Activated T-helper 1 cell treated with anti-CD3 and anti-CD28 coated beads, Interleukin-12 subunit alpha, Interleukin-12 subunit beta, Interleukin-2, Interleukin-4 antibody, amounts not matched to agents 30 ng/mL and 10 ng/mL and 1 ng/mL, durations not matched to agents 14 hours and 24 hours and 36 hours (primary cell): Measurements from ENCODE around the gene AAGAB. TPM values are rescaled to one million over a fixed set of nuclear protein-coding genes. Genes with fewer than 3 reads are reported as not detected.

Experiments
- DNase-seq: peaks from one replicate; pipeline ENCODE4 v3.0.0; 2021; ENCODE audit warnings: low spot score
- H3K27ac Mint-ChIP-seq: one replicate; pipeline ENCODE4 v1.8.0; 2021; ENCODE audit warnings: mild to moderate bottlenecking, mixed read lengths
- H3K27me3 Mint-ChIP-seq: one replicate; pipeline ENCODE4 v1.8.0; 2022; ENCODE audit warnings: mild to moderate bottlenecking, moderate library complexity, mixed read lengths; ENCODE audit not compliant: insufficient read depth
- H3K36me3 Mint-ChIP-seq: one replicate; pipeline ENCODE4 v1.8.0; 2021; ENCODE audit warnings: low read depth, mixed read lengths
- H3K4me1 Mint-ChIP-seq: one replicate; pipeline ENCODE4 v1.8.0; 2021; ENCODE audit warnings: low read depth, mixed read lengths
- H3K4me3 Mint-ChIP-seq: one replicate; pipeline ENCODE4 v1.8.0; 2021; ENCODE audit warnings: mild to moderate bottlenecking, moderate library complexity, mixed read lengths
- H3K9me3 Mint-ChIP-seq: one replicate; pipeline ENCODE4 v1.8.0; 2021; ENCODE audit warnings: mixed read lengths
- intact Hi-C: fragments of 100-400 bp; cut with micrococcal nuclease; formaldehyde crosslinking; loops from one replicate; pipeline ENCODE4 v1.15.1; 2024
- total RNA-seq: library from RNA; stranded (reverse); gene quantifications from 2 replicates; pipeline ENCODE4 v1.2.3, GENCODE V29; 2022

The AAGAB gene
- total RNA-seq, 1 donor from 2014 or later: 44.0 TPM

DNA sequence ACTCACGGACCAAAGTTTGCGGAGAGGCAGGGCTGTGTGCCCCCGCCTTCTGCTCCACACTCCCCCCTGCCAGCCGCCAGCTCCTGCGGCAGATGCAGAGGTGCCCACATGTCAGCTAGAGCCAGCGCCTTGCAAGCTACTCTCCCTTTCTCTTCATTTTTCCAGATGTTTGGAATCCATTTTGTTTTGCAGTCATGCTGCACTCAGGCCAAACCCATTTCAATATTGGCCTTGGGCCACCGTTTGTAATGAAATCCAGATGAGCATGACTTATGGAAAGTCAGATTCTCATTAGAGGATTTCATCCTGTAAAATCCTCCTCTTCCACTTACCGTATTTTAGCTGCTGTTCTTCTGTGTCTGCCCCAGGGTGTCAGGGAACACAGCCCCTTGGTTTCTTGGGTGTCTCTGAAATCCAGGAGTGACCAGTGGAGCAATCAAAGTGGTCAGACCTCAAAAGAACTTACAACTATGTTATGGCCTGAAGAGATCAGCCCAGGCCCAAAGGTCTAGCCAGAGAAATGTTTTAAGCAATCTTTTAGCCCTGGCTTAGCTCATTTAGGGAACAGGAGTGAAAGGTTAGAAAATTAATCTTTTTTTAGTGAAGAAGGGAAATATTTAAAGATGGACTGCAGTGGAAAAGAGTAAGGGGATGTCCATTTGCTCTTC, 65.8 kb downstream of the AAGAB start:
- no peak for DNase-seq
- Mint-ChIP-seq H3K27me3 (no peaks in the 10 kb centered on the region), H3K27ac (peak overlapping the region; percentile 73), H3K9me3 (no peaks in the 10 kb centered on the region), H3K36me3 (peaks cover 60% of the 10 kb centered on the region), H3K4me1 (peaks cover 14% of the 10 kb centered on the region), H3K4me3 (no peak overlapping the region)
- intact Hi-C loops: no loop called here

DNA sequence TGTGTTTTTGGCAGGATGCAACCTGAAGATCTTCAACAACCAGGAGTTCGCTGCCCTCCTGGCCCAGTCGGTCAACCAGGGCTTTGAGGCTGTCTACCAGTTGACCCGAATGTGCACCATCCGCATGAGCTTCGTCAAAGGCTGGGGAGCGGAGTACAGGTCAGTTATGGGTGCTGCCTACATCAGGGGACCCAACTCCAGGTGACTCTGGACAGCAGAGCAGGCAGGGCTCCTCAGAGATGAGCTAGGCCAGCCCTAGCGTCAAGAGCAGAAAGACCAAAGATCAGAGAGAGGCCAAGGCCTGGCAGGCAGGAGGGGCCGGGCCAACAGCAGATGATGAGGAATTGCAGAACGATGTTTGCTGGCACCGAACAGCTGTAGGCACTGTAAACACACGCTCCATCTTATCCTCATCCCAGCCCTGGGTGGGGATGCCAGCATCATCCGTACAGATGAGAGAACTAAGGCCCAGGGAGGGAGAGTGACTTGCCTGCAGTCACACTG, 67.1 kb downstream of the AAGAB start:
- Mint-ChIP-seq H3K27ac (peak overlapping the region; percentile 70), H3K36me3 (peaks cover 59% of the 10 kb centered on the region), H3K4me1 (peaks cover 9% of the 10 kb centered on the region), H3K4me3 (no peak overlapping the region), H3K9me3 (no peaks in the 10 kb centered on the region), H3K27me3 (no peaks in the 10 kb centered on the region)
- intact Hi-C loops: no loop called here
- no peak for DNase-seq

DNA sequence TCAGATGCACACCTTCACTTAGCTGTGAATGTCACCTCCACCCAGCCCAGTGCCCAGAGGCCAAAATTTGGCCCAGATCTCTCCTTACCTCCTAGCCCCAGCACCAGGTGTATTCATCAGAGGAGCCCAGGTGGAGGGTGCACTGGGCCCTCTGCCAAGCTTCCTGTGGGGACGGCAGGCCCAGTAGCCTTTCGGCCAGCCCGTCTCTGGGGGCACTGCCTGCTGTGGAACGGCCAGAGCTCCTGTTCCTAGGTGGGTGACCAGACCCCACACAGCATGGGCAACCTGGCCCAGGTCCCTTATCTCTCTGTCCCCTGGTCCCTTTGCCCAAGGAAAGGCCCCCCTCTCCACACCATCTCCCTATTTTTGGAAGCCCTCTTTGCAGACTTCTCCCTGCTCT, 67.8 kb downstream of the AAGAB start:
- intact Hi-C loops: no loop called here
- no peak overlapping the region for H3K4me3 Mint-ChIP-seq
- peaks cover 58% of the 10 kb centered on the region for H3K36me3 Mint-ChIP-seq
- no peaks in the 10 kb centered on the region for H3K9me3 Mint-ChIP-seq
- peaks cover 5% of the 10 kb centered on the region for H3K4me1 Mint-ChIP-seq
- no peak for DNase-seq
- no peaks in the 10 kb centered on the region for H3K27me3 Mint-ChIP-seq
- peak overlapping the region; percentile 70 for H3K27ac Mint-ChIP-seq

DNA sequence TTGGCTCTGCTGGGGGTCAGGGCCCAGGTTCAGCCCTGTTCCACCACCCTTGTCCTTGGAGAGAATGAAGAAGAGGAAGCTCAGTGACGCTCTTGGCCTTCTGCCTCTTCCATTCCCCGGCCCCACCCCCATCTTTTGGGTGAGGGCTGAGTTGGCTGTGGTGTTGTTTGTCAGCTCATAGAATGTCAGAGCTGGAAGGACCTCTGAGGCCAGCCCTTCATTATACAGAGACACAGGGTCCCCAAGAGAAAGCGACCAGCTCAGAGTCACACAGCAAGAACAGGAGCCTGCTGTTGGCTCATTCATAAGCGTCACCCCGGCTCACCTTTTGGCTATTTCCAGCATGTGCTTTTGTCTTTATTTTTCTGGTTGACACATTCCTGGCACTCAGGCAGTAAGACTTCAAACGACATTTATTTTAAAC, 68.2 kb downstream of the AAGAB start:
- Mint-ChIP-seq H3K27me3 (no peaks in the 10 kb centered on the region), H3K9me3 (no peaks in the 10 kb centered on the region), H3K4me1 (peaks cover 4% of the 10 kb centered on the region), H3K36me3 (peaks cover 55% of the 10 kb centered on the region), H3K27ac (peak overlapping the region; percentile 70), H3K4me3 (no peak overlapping the region)
- intact Hi-C loops: no loop called here
- no peak for DNase-seq

DNA sequence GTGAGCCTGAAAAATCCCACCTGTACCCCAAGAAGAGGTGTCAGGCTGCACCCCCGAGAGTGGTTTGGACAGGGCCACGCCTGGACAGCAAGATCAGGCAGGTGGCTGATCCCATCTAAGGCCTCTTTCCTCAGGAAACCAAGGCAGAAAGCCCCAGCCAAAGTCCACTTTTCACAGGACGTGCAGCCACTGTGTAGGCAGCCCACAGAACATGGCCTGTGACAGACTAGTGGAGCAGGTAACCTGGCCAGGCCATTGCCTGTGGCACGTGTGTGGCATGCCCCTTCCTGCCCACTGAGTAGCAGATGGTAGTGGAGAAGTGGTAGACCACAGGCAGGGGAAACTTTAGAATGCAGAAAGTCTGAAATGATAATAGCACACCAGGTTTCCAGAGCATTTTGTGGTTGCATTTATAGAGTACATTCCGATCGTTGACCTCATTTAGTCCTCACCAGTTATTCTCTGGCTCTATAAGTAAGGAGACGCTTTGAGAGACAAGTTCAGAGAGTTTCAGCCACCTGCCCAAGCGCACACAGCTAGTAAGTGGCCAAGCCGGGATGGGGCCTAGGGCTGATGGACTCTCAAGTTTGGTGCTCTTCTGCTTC, 68.7 kb downstream of the AAGAB start:
- DNase-seq: no peak
- Mint-ChIP-seq H3K27ac (peak overlapping the region; percentile 70), H3K27me3 (no peaks in the 10 kb centered on the region), H3K4me3 (no peak overlapping the region), H3K36me3 (peaks cover 51% of the 10 kb centered on the region), H3K4me1 (peaks cover 4% of the 10 kb centered on the region), H3K9me3 (no peaks in the 10 kb centered on the region)
- intact Hi-C loops: no loop called here

DNA sequence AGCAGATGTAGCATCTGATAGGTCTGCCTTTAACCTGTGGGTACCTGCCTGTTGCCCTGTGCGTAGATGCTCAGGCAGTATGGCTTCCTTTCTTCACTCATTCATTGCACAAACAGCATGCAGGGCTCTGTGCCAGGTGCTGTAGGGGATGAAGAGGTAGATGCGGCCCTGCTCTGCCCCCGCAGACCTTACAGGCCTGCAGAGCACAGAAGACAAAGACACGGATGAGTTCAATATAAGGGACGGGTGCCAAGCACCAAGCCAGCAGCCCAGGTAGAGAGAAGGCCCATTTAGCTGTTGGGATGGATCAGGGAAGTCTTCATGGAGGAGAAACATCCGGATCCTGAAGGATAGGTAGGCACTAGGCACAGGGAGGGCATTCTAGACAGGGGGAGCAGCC, 69.4 kb downstream of the AAGAB start:
- no peaks in the 10 kb centered on the region for H3K9me3 Mint-ChIP-seq
- H3K4me3 Mint-ChIP-seq: no peak overlapping the region
- intact Hi-C loops: no loop called here
- peaks cover 49% of the 10 kb centered on the region for H3K36me3 Mint-ChIP-seq
- H3K27me3 Mint-ChIP-seq: no peaks in the 10 kb centered on the region
- peaks cover 5% of the 10 kb centered on the region for H3K4me1 Mint-ChIP-seq
- peak overlapping the region; percentile 0 for H3K27ac Mint-ChIP-seq
- no peak for DNase-seq

DNA sequence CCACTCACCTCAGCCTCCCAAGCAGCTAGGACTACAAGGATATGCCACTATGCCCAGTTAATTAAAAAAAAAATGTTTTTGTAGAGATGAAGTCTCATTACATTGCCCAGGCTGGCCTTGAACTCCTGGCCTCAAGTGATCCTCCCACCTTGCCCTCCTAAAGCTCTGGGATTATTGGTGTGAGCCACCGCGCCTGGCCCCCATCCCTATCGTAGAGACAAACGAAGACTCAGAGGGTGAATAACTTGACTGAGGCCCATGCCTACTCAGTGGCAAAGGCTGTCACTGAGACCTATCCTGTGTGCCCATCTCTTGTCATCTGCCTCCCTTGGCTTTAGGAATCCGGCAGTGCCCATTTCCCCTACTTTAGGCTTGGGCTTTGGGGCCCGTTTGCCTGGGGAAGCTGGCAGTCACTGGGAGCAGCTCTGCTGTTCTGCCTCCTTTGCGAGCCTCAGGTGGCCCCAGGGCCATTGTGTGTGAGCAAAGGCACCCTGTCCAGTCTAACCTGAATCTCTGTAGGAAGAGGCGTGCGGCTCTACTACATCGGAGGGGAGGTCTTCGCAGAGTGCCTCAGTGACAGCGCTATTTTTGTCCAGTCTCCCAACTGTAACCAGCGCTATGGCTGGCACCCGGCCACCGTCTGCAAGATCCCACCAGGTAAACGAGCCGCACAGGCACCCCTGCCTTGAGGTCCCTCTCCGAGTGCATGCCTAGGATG, 70.1 kb downstream of the AAGAB start:
- Mint-ChIP-seq H3K27ac (peak overlapping the region; percentile 46), H3K36me3 (peaks cover 49% of the 10 kb centered on the region), H3K27me3 (no peaks in the 10 kb centered on the region), H3K4me1 (peaks cover 11% of the 10 kb centered on the region), H3K4me3 (no peak overlapping the region), H3K9me3 (no peaks in the 10 kb centered on the region)
- intact Hi-C loops: no loop called here
- DNase-seq: no peak

DNA sequence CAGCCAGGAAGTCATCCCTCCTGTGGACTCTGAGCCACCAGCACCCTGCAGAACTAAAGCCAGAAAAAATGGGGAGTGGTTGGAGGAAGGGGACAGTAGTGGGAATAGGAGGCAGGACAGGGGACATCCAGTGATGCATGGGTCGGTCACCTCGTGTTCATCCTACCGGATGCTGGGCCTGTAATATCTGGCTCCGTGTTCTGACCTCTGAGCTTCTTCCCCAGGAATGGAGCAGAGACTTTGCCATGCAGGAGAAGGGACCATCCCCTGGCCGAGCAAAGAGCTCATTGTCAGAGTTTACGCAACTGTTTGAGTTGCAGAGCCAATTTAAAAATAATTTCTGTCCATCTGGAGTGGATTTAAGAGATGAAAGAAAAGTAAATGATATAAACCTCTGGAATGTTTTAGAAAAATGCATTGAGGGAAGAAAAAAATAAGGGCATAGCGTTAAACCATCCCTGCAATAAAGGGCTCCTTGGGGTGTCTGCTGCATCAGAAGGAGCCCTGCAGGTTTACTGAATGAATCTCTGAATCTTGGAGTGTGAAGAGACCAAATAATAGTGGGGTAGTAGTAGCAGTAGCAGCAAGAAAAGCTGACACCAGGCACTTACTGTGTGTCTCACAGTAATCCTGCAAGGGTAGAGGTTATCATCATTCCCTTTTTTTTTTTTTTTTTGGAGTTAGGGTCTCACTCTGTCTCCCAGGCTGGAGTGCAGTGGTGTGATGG, 70.9 kb downstream of the AAGAB start:
- intact Hi-C loops: no loop called here
- peak overlapping the region; percentile 44 for H3K27ac Mint-ChIP-seq
- no peaks in the 10 kb centered on the region for H3K9me3 Mint-ChIP-seq
- peaks cover 48% of the 10 kb centered on the region for H3K36me3 Mint-ChIP-seq
- H3K4me1 Mint-ChIP-seq: peaks cover 19% of the 10 kb centered on the region
- no peaks in the 10 kb centered on the region for H3K27me3 Mint-ChIP-seq
- no peak overlapping the region for H3K4me3 Mint-ChIP-seq
- DNase-seq: no peak

DNA sequence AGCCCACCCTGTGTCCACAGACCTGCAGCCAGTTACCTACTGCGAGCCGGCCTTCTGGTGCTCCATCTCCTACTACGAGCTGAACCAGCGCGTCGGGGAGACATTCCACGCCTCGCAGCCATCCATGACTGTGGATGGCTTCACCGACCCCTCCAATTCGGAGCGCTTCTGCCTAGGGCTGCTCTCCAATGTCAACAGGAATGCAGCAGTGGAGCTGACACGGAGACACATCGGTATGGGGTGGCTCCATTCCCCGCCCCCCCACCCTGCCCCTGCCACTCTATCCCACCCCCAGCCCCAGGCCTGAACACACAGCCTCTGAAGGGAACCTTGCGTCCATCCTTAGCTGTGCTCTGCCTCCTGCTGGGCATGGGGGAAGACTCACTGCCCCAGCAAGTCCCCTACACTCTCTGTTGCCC, 73.2 kb downstream of the AAGAB start:
- intact Hi-C loops: no loop called here
- peaks cover 46% of the 10 kb centered on the region for H3K36me3 Mint-ChIP-seq
- H3K27me3 Mint-ChIP-seq: no peaks in the 10 kb centered on the region
- DNase-seq: no peak
- no peaks in the 10 kb centered on the region for H3K9me3 Mint-ChIP-seq
- H3K4me1 Mint-ChIP-seq: peaks cover 33% of the 10 kb centered on the region
- H3K27ac Mint-ChIP-seq: peak overlapping the region; percentile 71
- no peak overlapping the region for H3K4me3 Mint-ChIP-seq

DNA sequence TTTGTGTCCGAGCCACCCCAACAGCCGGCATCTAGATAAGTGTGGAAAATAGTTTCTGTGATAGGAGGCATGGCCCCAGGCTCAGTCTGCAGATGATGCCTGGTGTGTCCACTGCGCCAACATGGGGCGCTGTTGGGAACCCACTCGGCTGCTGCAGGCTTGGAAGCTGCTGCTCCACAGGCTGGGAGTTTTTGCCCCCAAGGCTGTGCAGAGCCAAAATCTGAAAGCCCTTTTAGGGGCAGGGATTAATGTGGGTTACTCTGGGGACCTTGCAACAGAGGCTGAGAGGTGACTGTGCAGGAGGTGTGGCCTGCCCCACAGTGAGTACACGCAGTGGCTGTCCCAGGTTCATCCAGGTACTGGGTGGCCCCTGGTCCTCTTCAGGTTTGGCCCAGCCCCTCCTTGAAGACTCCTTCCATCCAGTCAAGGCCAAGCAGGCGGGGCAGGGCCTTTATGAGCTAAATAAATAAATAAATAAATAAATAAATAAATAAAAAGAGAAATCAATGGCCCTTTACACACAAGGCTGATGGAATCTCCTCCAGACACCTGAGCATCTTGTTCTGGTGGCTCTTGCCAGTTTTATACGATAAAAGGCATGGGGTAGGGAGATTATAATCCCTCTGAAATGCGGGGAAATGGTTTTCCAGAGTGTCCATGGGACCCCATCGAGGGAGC, 73.8 kb downstream of the AAGAB start:
- no peak for DNase-seq
- intact Hi-C loops: no loop called here
- Mint-ChIP-seq H3K36me3 (peaks cover 47% of the 10 kb centered on the region), H3K4me3 (no peak overlapping the region), H3K9me3 (no peaks in the 10 kb centered on the region), H3K27me3 (no peaks in the 10 kb centered on the region), H3K4me1 (peaks cover 35% of the 10 kb centered on the region), H3K27ac (no peak overlapping the region)

DNA sequence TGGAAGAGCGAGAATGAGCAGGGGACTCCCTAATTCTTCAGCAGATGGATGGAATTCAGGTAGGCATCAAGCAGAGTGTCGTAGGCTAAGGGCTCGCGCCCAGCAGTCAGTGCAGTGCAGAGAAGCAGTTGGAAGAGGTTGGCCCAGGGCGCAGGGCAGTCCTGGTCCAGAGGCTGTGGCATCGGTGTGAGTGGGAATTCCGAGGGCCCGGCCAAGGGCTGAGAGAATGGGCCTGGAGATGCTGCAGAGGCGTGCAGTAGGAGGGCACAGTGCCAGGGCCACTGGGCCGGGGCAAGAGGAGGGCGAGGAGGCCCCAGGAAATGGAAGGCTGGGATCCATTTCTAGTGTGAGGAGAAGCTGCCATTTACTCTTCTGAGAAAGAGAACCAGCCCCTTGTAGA, 74.4 kb downstream of the AAGAB start:
- Mint-ChIP-seq H3K4me1 (peaks cover 41% of the 10 kb centered on the region), H3K4me3 (no peak overlapping the region), H3K27me3 (no peaks in the 10 kb centered on the region), H3K36me3 (peaks cover 46% of the 10 kb centered on the region), H3K9me3 (no peaks in the 10 kb centered on the region), H3K27ac (peak overlapping the region; percentile 80)
- intact Hi-C loops: no loop called here
- DNase-seq: no peak

DNA sequence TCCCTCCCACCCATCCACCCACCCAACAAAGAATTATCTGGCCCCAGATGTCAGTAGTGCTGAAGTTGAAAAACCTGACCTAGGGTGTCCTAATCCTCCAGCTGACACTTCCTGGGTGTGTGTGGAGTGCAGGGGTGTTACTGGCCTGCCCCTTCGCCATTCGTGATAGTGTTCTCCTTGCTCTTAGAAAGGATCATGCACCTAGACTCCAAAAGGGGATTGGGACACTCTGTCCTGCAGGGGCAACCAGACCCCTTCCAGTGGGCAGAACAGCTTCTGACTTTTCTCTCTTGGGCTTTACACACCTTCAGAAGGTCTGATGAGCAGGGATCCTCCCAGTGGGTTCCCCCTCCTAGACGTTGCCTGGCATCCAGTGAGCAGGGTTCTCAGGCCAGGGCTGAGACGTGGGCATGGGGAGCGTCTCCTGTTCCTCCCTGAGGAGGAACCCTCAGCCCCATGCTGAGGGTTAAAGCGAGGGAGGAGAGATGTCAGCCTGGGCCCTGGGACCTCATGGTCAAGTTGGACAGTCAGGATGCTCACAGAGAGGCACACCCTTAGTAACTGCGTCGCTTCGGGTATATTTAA, 75.0 kb downstream of the AAGAB start:
- intact Hi-C loops: no loop called here
- H3K27ac Mint-ChIP-seq: peak overlapping the region; percentile 80
- no peaks in the 10 kb centered on the region for H3K27me3 Mint-ChIP-seq
- H3K9me3 Mint-ChIP-seq: no peaks in the 10 kb centered on the region
- peaks cover 48% of the 10 kb centered on the region for H3K36me3 Mint-ChIP-seq
- DNase-seq: no peak
- peaks cover 46% of the 10 kb centered on the region for H3K4me1 Mint-ChIP-seq
- no peak overlapping the region for H3K4me3 Mint-ChIP-seq
